Fibroblast of lung (primary cell): ENCODE results near the gene OPRD1. TPM values are rescaled to one million over a fixed set of nuclear protein-coding genes. Genes with fewer than 3 reads are reported as not detected.
"Not testable (repeated sequence)": the region's sequence is repeated elsewhere in the genome, so short reads cannot be mapped to it uniquely, and the experiment has no call there.

Experiments used
- DNase-seq, 2 donors: peaks; one replicate each; pipeline versions ENCODE4 v3.0.0 to v3.0.0-alpha.2; 2010; ENCODE audit warnings: low read depth in 2 of 2
- H2AFZ ChIP-seq: 2 replicates; pipeline ENCODE4 v1.5.1; 2012; ENCODE audit warnings: low read length, control low read depth, inconsistent platforms
- H3K27ac ChIP-seq: 2 replicates; pipeline ENCODE4 v1.5.1; 2011; ENCODE audit warnings: low read length, control low read depth; ENCODE audit not compliant: insufficient read depth
- H3K27me3 ChIP-seq: 2 replicates; pipeline ENCODE4 v1.5.1; 2011; ENCODE audit warnings: mild to moderate bottlenecking, low read length; ENCODE audit not compliant: control insufficient read depth, insufficient read depth
- H3K36me3 ChIP-seq: 2 replicates; pipeline ENCODE4 v1.5.1; 2011; ENCODE audit warnings: low read length; ENCODE audit not compliant: control insufficient read depth, insufficient read depth
- H3K4me1 ChIP-seq: 2 replicates; pipeline ENCODE4 v1.5.1; 2011; ENCODE audit warnings: low read length; ENCODE audit not compliant: control insufficient read depth, insufficient read depth; ENCODE audit errors: extremely low read depth
- H3K4me2 ChIP-seq: 2 replicates; pipeline ENCODE4 v1.5.1; 2011; ENCODE audit warnings: low read length, control low read depth; ENCODE audit not compliant: insufficient read depth; ENCODE audit errors: extremely low read depth
- H3K4me3 ChIP-seq, 4 experiments: fragments of 200-600 bp in 1 of 4; sonication (generic) in 1 of 4; replicated peaks in 1 of 4; 2 replicates each; pipeline ENCODE4 v1.5.1; 2011 to 2016; ENCODE audit warnings: low read length in 4 of 4, low read depth in 3 of 4, mild to moderate bottlenecking in 3 of 4, control low read depth in 2 of 4, inconsistent platforms in 1 of 4, mixed read lengths in 1 of 4; ENCODE audit not compliant: insufficient read depth in 1 of 4; ENCODE audit errors: control extremely low read depth in 1 of 4
- H3K79me2 ChIP-seq: 2 replicates; pipeline ENCODE4 v1.5.1; 2012; ENCODE audit warnings: mild to moderate bottlenecking, low read length, inconsistent platforms; ENCODE audit not compliant: control insufficient read depth, insufficient read depth
- H3K9ac ChIP-seq: 2 replicates; pipeline ENCODE4 v1.5.1; 2011; ENCODE audit warnings: mild to moderate bottlenecking, low read length, control low read depth; ENCODE audit not compliant: insufficient read depth
- H3K9me3 ChIP-seq: 2 replicates; pipeline ENCODE4 v1.5.1; 2012; ENCODE audit warnings: low read depth, low read length; ENCODE audit not compliant: control insufficient read depth, insufficient read depth
- H4K20me1 ChIP-seq: 2 replicates; pipeline ENCODE4 v1.5.1; 2011; ENCODE audit warnings: low read length; ENCODE audit not compliant: control insufficient read depth, insufficient read depth; ENCODE audit errors: extremely low read depth
- CTCF ChIP-seq, 2 donors: IDR thresholded peaks in 1 of 2; conservative IDR thresholded peaks in 1 of 2; 1 replicate in 1 of 2; 2 replicates in 1 of 2; pipeline ENCODE4 v1.5.1; 2011 to 2012; ENCODE audit warnings: low read length in 2 of 2, control low read depth in 1 of 2, inconsistent platforms in 1 of 2, low read depth in 1 of 2, mild to moderate bottlenecking in 1 of 2
- EZH2 ChIP-seq: IDR thresholded peaks from 2 replicates; pipeline ENCODE4 v1.5.1; 2012; ENCODE audit warnings: low read length, control low read depth, mild to moderate bottlenecking; ENCODE audit errors: missing control alignments
- polyA minus RNA-seq: library from RNA; depleted of rRNA, polyadenylated mRNA; stranded (reverse); fragments of >200 nt; gene quantifications from 2 replicates; pipeline ENCODE4 v1.2.3, GENCODE V29; 2011; ENCODE audit warnings: low replicate concordance
- polyA plus RNA-seq, 2 donors: library from polyadenylated mRNA; depleted of rRNA in 1 of 2; stranded (reverse) in 1 of 2; unstranded in 1 of 2; fragments of >200 nt; gene quantifications; 2 replicates each; pipeline ENCODE4 v1.2.1, GENCODE V29; 2011 to 2012; ENCODE audit warnings: missing spikeins in 1 of 2
- total RNA-seq: library from RNA; depleted of rRNA; stranded (reverse); fragments of >200 nt; gene quantifications from 2 replicates; pipeline ENCODE4 v1.2.1, GENCODE V29; 2014

The OPRD1 gene
- total RNA-seq: under 0.01 TPM in 1 of 2 replicates, not detected in the other
- 0.01 TPM in 1 of 2 replicates, not detected in the other for polyA plus RNA-seq
- polyA plus RNA-seq (2012): not detected in 2 replicates
- not detected in 2 replicates for polyA minus RNA-seq

GRCh38 chr1:28811766-28812668 lies at the start of gene OPRD1:
OPRD1 (plus strand) TSS chr1:28812170; CDS start chr1:28812384, 214 bp downstream.
- TF ChIP-seq CTCF (conservative IDR thresholded peaks at IDR 0.05 in 1 of 2, IDR thresholded peaks at IDR 0.05 in 1 of 2; ENCODE audit: low read depth in 1 of 2, low read length in 2 of 2) (no peak), EZH2 (peak; percentile 60)
- peak in 1 of 2 donors; percentile 12 for DNase-seq
- no peaks in the 10 kb centered on the region for H3K9me3 ChIP-seq
- H3K27ac ChIP-seq: no peak within 1 kb of the TSS
- H3K79me2 ChIP-seq: no peaks in the 10 kb centered on the region
- H2AFZ ChIP-seq: no peak within 1 kb of the TSS
- H3K36me3 ChIP-seq: no peaks in the 10 kb centered on the region
- H3K4me3 ChIP-seq: no peak within 1 kb of the TSS
- no peak within 1 kb of the TSS for H3K4me2 ChIP-seq
- no peaks in the 10 kb centered on the region for H3K4me1 ChIP-seq
- H4K20me1 ChIP-seq: no peaks in the 10 kb centered on the region
- no peak within 1 kb of the TSS for H3K9ac ChIP-seq
- H3K27me3 ChIP-seq: peaks cover 27% of the 10 kb centered on the region

- H3K79me2 ChIP-seq: peaks cover 46% of the 10 kb centered on the region
- no peak overlapping the region for H3K9ac ChIP-seq
- no peaks in the 10 kb centered on the region for H3K9me3 ChIP-seq
- no peaks in the 10 kb centered on the region for H3K27me3 ChIP-seq
- DNase-seq: no peak
- TF ChIP-seq CTCF (conservative IDR thresholded peaks at IDR 0.05 in 1 of 2, IDR thresholded peaks at IDR 0.05 in 1 of 2; ENCODE audit: low read depth in 1 of 2, low read length in 2 of 2) (no peak), EZH2 (no peak)
- H3K4me3 ChIP-seq: no peak overlapping the region
- no peak overlapping the region for H2AFZ ChIP-seq
- no peaks in the 10 kb centered on the region for H3K4me1 ChIP-seq
- no peak overlapping the region for H3K27ac ChIP-seq
- H4K20me1 ChIP-seq: peaks cover 3% of the 10 kb centered on the region
- H3K4me2 ChIP-seq: no peak overlapping the region
- H3K36me3 ChIP-seq: peaks cover 8% of the 10 kb centered on the region
Measured at GRCh38 chr1:28766532-28767183, 45.3 kb upstream of the OPRD1 start.

- TF ChIP-seq EZH2: no peak
- TF ChIP-seq CTCF (conservative IDR thresholded peaks at IDR 0.05 in 1 of 2, IDR thresholded peaks at IDR 0.05 in 1 of 2; ENCODE audit: low read depth in 1 of 2, low read length in 2 of 2): no peak
- no peaks in the 10 kb centered on the region for H3K4me1 ChIP-seq
- no peak overlapping the region for H2AFZ ChIP-seq
- H3K36me3 ChIP-seq: peaks cover 8% of the 10 kb centered on the region
- H3K4me3 ChIP-seq: no peak overlapping the region
- H3K27me3 ChIP-seq: no peaks in the 10 kb centered on the region
- H3K4me2 ChIP-seq: no peak overlapping the region
- no peak overlapping the region for H3K27ac ChIP-seq
- H3K9me3 ChIP-seq: no peaks in the 10 kb centered on the region
- no peak for DNase-seq
- no peak overlapping the region for H3K9ac ChIP-seq
- H3K79me2 ChIP-seq: peaks cover 20% of the 10 kb centered on the region
- peaks cover 3% of the 10 kb centered on the region for H4K20me1 ChIP-seq
Measured at GRCh38 chr1:28770601-28771165, 41.3 kb upstream of the OPRD1 start.

GRCh38 chr1:28771921-28772320 lies 40.0 kb upstream of the OPRD1 start:
- DNase-seq, H3K36me3 ChIP-seq, H3K4me1 ChIP-seq, H3K27ac ChIP-seq, H3K9me3 ChIP-seq, H3K4me3 ChIP-seq, H3K9ac ChIP-seq, H3K27me3 ChIP-seq, H3K4me2 ChIP-seq, H3K79me2 ChIP-seq, H2AFZ ChIP-seq, H4K20me1 ChIP-seq: not testable (repeated sequence)
